HG02610 (cell line): ENCODE measurements around the gene KLHL7.
"Not testable (repeated sequence)": the region's sequence is repeated elsewhere in the genome, so short reads cannot be mapped to it uniquely, and the experiment has no call there.

Experiments
- ATAC-seq: cut with Tn5 transposase; IDR thresholded peaks from one replicate; pipeline ENCODE4 v1.9.1; 2021; ENCODE audit warnings: mild to moderate bottlenecking, moderate library complexity; ENCODE audit not compliant: unreplicated experiment

Gene KLHL7

DNA sequence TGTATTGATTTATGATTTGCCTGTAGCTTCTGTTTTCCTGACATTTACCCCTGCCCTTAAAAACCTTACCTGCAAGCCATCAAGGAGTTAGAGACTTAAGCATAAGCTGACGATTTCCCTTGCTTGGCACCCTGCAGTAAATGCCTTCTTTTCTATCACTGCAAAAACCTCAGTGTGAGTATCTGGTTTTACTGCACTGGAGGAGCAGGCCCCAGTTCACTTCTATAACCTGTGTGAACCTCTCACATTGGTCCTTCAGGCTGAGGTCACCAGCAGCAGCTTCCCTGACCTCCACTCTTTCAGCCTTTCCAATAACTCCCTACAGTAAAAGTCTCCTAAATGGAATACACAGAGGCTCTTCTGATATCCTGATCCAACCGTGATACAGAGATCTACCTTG, 106.8 kb downstream of the KLHL7 start:
- ATAC-seq = no peak

DNA sequence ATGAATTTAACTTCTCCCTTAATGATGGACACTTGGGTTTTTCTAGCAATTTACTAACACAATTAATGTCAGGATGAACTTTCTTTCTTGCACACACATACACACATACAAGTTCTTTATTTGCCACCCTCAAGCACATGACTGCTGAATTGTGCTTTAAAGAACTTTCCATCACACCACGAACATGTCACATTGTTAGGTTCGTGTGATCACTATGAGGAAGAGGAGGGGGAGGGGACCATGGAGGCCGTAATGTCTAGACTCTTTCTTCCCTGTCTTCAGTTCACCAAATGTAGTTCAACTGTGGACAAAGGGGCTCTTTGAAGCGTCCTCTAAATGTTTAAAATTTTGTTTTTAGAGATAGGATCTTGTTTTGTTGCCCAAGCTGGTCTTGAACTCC, 107.3 kb downstream of the KLHL7 start:
- ATAC-seq = no peak

DNA sequence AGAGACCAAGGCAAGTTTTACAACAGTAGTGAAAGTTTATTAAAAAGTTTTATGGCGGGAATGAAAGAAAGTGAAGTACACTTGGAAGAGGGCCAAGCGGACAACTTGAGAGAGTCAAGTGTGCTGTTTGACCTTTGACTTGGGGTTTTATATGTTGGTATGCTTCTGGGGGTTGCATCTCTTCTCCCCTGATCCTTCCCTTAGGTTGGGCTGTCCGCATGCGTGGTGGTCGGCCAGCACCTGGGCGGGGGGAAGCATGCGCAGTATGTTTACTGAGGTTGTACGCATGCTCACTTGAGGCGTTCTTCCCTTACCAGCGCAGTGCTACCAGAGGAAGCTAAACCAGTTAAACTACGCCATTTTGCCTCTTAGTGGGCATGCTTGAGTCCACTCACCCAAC, 108.2 kb downstream of the KLHL7 start:
- no peak for ATAC-seq

DNA sequence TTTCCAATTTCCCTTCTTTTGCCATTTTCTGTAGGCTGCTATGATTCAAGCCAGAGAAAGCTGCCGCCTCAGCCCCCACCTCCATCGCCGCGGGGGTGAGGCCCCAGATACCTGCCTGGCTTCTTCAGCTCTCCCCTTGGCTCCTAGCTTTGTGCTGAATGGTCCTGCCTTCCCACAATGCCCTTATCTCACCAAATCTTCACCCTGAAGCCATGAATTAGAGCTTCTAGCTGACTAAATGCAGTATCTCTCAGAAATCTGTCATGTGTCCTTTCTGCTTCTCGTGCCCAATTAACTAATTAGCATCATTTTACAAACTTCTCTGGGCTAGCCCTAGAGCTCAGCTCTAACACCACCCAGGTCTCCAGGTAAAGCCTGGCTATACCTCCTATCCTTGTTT, 108.8 kb downstream of the KLHL7 start:
- no peak for ATAC-seq

DNA sequence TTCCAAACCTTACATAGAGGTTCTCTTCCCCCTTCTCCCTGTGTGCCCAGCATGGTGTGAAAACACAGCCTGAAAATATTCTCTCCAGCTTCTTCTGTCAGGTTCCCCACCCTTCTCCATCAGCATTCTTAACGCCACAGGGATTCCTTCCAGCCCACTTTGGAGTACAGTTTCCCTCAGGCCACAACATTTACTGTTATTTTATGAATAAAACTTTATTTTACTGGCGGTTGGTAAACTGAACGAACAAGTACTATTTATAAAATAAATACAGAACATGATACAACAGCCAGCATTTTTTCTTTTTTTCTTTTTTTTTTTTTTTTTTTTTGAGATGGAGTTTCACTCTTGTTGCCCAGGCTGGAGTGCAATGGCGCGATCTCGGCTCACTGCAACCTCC, 109.4 kb downstream of the KLHL7 start:
- ATAC-seq = no peak

- no peak for ATAC-seq
These were observed 110.4 kb downstream of the KLHL7 start for GRCh38 chr7:23216021-23216420.

GRCh38 chr7:23218196-23218595, 112.6 kb downstream of the KLHL7 start:
- no peak for ATAC-seq

- no peak for ATAC-seq
These were observed 115.2 kb downstream of the KLHL7 start for GRCh38 chr7:23220690-23221305.

DNA sequence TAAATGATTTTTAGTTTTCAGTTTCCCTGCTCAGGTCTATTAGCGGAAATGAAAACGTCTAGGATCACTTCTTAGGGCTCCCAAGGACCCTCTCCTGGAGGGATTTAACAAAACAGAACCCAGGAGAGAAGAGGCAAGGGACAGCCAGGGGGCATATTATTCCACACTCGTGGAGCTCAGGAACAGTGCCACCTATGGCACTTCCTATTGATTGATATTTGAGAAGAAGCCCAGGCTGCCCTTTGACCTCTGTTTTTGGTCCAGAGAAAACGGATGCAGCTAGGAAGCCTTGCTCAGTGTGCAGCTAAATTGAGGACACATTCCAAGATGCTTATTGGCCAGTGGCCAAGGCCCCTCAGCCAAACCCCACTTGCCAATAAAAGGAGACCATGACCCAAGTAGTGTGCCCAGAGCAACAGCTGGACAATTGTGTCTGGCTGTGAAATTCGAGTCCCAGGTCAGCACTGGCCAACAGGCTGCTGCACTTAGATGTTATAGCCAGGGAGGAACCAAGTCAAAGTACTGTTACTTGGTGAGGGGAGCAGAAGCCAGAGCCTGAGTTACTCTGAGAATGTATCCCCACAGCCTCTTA, 117.0 kb downstream of the KLHL7 start:
- ATAC-seq = no peak

GRCh38 chr7:23224364-23224763, 118.8 kb downstream of the KLHL7 start:
- ATAC-seq = not testable (repeated sequence)

GRCh38 chr7:23226844-23227450, 121.4 kb downstream of the KLHL7 start:
- ATAC-seq = no peak
